H9 (cell line): Measurements from ENCODE around the gene KLK13. TPM values are rescaled to one million over a fixed set of nuclear protein-coding genes. Genes with fewer than 3 reads are reported as not detected.

Experiments
- DNase-seq: peaks from one replicate; pipeline ENCODE4 v3.0.0-alpha.2; 2017
- H2AFZ ChIP-seq: one replicate; pipeline ENCODE4 v1.6.1; 2013; ENCODE audit warnings: mild to moderate bottlenecking, low read length, control low read depth, moderate library complexity
- H2AK5ac ChIP-seq: 2 replicates; pipeline ENCODE4 v1.6.1; 2013; ENCODE audit warnings: low read length, control low read depth, mixed read lengths; ENCODE audit not compliant: insufficient read length
- H2BK120ac ChIP-seq: one replicate; pipeline ENCODE4 v1.6.1; 2013; ENCODE audit warnings: low read depth, mild to moderate bottlenecking, low read length, control low read depth, inconsistent platforms; ENCODE audit not compliant: poor library complexity, severe bottlenecking
- H2BK12ac ChIP-seq: 2 replicates; pipeline ENCODE4 v1.6.1; 2013; ENCODE audit warnings: low read length, control low read depth, mixed read lengths, low read depth; ENCODE audit not compliant: insufficient read length
- H2BK15ac ChIP-seq: 2 replicates; pipeline ENCODE4 v1.6.1; 2013; ENCODE audit warnings: low read depth, low read length, control low read depth
- H2BK20ac ChIP-seq: one replicate; pipeline ENCODE4 v1.6.1; 2013; ENCODE audit warnings: low read depth, mild to moderate bottlenecking, low read length, control low read depth, inconsistent platforms; ENCODE audit not compliant: poor library complexity, severe bottlenecking
- H2BK5ac ChIP-seq: 2 replicates; pipeline ENCODE4 v1.6.1; 2013; ENCODE audit warnings: low read length, control low read depth, mixed read lengths; ENCODE audit not compliant: insufficient read length
- H3K14ac ChIP-seq: 2 replicates; pipeline ENCODE4 v1.6.1; 2013; ENCODE audit warnings: low read length, control low read depth; ENCODE audit not compliant: insufficient read depth
- H3K18ac ChIP-seq: 2 replicates; pipeline ENCODE4 v1.6.1; 2013; ENCODE audit warnings: low read depth, mild to moderate bottlenecking, mixed read lengths, low read length, control low read depth; ENCODE audit not compliant: insufficient read length
- H3K23ac ChIP-seq: 2 replicates; pipeline ENCODE4 v1.6.1; 2013; ENCODE audit warnings: low read length, control low read depth, mixed read lengths, low read depth; ENCODE audit not compliant: insufficient read length
- H3K23me2 ChIP-seq: 2 replicates; pipeline ENCODE4 v1.6.1; 2013; ENCODE audit warnings: low read depth, mild to moderate bottlenecking, mixed read lengths, low read length, control low read depth; ENCODE audit not compliant: insufficient read length, poor library complexity, severe bottlenecking
- H3K27ac ChIP-seq: 2 replicates; pipeline ENCODE4 v1.5.1; 2013; ENCODE audit warnings: low read length, control low read depth, mixed read lengths, low read depth; ENCODE audit not compliant: insufficient read length
- H3K27me3 ChIP-seq: 2 replicates; pipeline ENCODE4 v1.6.1; 2013; ENCODE audit warnings: low read length, control low read depth, inconsistent platforms; ENCODE audit not compliant: insufficient read depth
- H3K4ac ChIP-seq: 2 replicates; pipeline ENCODE4 v1.6.1; 2013; ENCODE audit warnings: low read depth, mild to moderate bottlenecking, control low read depth, inconsistent platforms, low read length, moderate library complexity
- H3K4me1 ChIP-seq: 2 replicates; pipeline ENCODE4 v1.6.1; 2013; ENCODE audit warnings: low read length, control low read depth, inconsistent platforms; ENCODE audit not compliant: insufficient read depth
- H3K4me2 ChIP-seq: 2 replicates; pipeline ENCODE4 v1.6.1; 2013; ENCODE audit warnings: low read length, control low read depth, mixed read lengths; ENCODE audit not compliant: insufficient read length, insufficient read depth
- H3K56ac ChIP-seq: 2 replicates; pipeline ENCODE4 v1.6.1; 2013; ENCODE audit warnings: low read depth, mild to moderate bottlenecking, mixed read lengths, low read length, control low read depth; ENCODE audit not compliant: insufficient read length
- H3K79me1 ChIP-seq: 2 replicates; pipeline ENCODE4 v1.6.1; 2013; ENCODE audit warnings: low read depth, mild to moderate bottlenecking, moderate library complexity, low read length, control low read depth, inconsistent platforms; ENCODE audit not compliant: insufficient read depth, poor library complexity, severe bottlenecking
- H3K79me2 ChIP-seq: 2 replicates; pipeline ENCODE4 v1.6.1; 2013; ENCODE audit warnings: low read length, control low read depth, inconsistent platforms; ENCODE audit not compliant: insufficient read depth
- H3K9ac ChIP-seq: 2 replicates; pipeline ENCODE4 v1.6.1; 2013; ENCODE audit warnings: low read length, control low read depth, mixed read lengths; ENCODE audit not compliant: insufficient read length; ENCODE audit errors: extremely low read depth
- H3K9me3 ChIP-seq: one replicate; pipeline ENCODE4 v1.6.1; 2013; ENCODE audit warnings: low read depth, low read length, inconsistent platforms; ENCODE audit not compliant: control insufficient read depth
- H3T11ph ChIP-seq: one replicate; pipeline ENCODE4 v1.6.1; 2013; ENCODE audit warnings: mild to moderate bottlenecking, low read length, control low read depth, inconsistent platforms
- H4K20me1 ChIP-seq: one replicate; pipeline ENCODE4 v1.6.1; 2013; ENCODE audit not compliant: control insufficient read depth, insufficient read length, insufficient read depth
- H4K5ac ChIP-seq: 2 replicates; pipeline ENCODE4 v1.6.1; 2013; ENCODE audit warnings: low read depth, mild to moderate bottlenecking, mixed read lengths, low read length, control low read depth; ENCODE audit not compliant: insufficient read length
- H4K8ac ChIP-seq: replicated peaks from 2 replicates; pipeline ENCODE4 v1.6.1; 2013; ENCODE audit warnings: low read length, control low read depth, mixed read lengths, low read depth; ENCODE audit not compliant: insufficient read length
- H4K91ac ChIP-seq: 2 replicates; pipeline ENCODE4 v1.6.1; 2013; ENCODE audit warnings: low read depth, mild to moderate bottlenecking, moderate library complexity, mixed read lengths, low read length, control low read depth; ENCODE audit not compliant: insufficient read length
- H3K27ac Mint-ChIP-seq, 3 experiments: 2 replicates in 2 of 3; 3 replicates in 1 of 3; pipeline ENCODE4 v1.8.0; 2020 to 2021; ENCODE audit warnings: mixed read lengths in 3 of 3, mild to moderate bottlenecking in 1 of 3, moderate library complexity in 1 of 3
- H3K27me3 Mint-ChIP-seq: 2 replicates; pipeline ENCODE4 v1.8.0; 2021; ENCODE audit warnings: low read depth, mild to moderate bottlenecking, moderate library complexity, mixed read lengths
- H3K36me3 Mint-ChIP-seq, 3 experiments: 2 replicates in 2 of 3; 3 replicates in 1 of 3; pipeline ENCODE4 v1.8.0; 2020 to 2021; ENCODE audit warnings: low read depth in 3 of 3, mixed read lengths in 3 of 3; ENCODE audit not compliant: insufficient read depth in 1 of 3
- H3K4me1 Mint-ChIP-seq, 2 experiments: 2 replicates each; pipeline ENCODE4 v1.8.0; 2020; ENCODE audit warnings: mixed read lengths in 2 of 2
- H3K4me3 Mint-ChIP-seq, 2 experiments: 2 replicates in 1 of 2; 3 replicates in 1 of 2; pipeline ENCODE4 v1.8.0; 2020 to 2021; ENCODE audit warnings: mild to moderate bottlenecking in 2 of 2, mixed read lengths in 2 of 2, moderate library complexity in 1 of 2
- H3K9me3 Mint-ChIP-seq, 2 experiments: 2 replicates in 1 of 2; 3 replicates in 1 of 2; pipeline ENCODE4 v1.8.0; 2020; ENCODE audit warnings: mild to moderate bottlenecking in 2 of 2, mixed read lengths in 2 of 2, moderate library complexity in 1 of 2
- CTCF ChIP-seq: fragments of 200-600 bp; sonication (generic); conservative IDR thresholded peaks from 3 replicates; pipeline ENCODE4 v1.8.0; 2021; ENCODE audit warnings: antibody characterized with exemption, mild to moderate bottlenecking
- WGBS: extraction: QIAGEN DNeasy Blood & Tissue Kit; methylation state at CpG from one replicate; pipeline ENCODE4 v1.1.7; 2013; ENCODE audit warnings: missing lambda C conversion rate, low lambda C conversion rate, mixed read lengths; ENCODE audit not compliant: insufficient read length; ENCODE audit errors: extremely low coverage; 5-methylcytosine and 5-hydroxymethylcytosine counted together
- total RNA-seq: library from RNA; stranded (reverse); gene quantifications from 2 replicates; pipeline ENCODE4 v1.2.1, GENCODE V29; 2021

Gene KLK13
- total RNA-seq, 1 experiment from 2014 or later, result 4.2 TPM

- H3K27ac ChIP-seq, result no peak overlapping the region
- H3K36me3 Mint-ChIP-seq, result peaks cover 0 to 29% (median 6%) of the 10 kb centered on the region in 3 experiments; a peak in 4 of 7 replicates
- H3K4me3 Mint-ChIP-seq, result no peak overlapping the region; a peak in 1 of 5 replicates
These were observed 39.0 kb upstream of the KLK13 start for GRCh38 chr19:51103926-51104341.

More at GRCh38 chr19:51103926-51104341, 39.0 kb upstream of the KLK13 start:
- Histone ChIP-seq H3K23ac (no peak overlapping the region), H3K14ac (no peak overlapping the region), H3K9ac (no peak overlapping the region), H4K8ac (no peak overlapping the region), H2BK15ac (no peak overlapping the region), H3K4ac (no peak overlapping the region), H2AK5ac (no peak overlapping the region), H4K91ac (no peak overlapping the region), H3K4me2 (no peak overlapping the region), H4K20me1 (no peaks in the 10 kb centered on the region), H3K9me3 (no peaks in the 10 kb centered on the region), H3K56ac (no peak overlapping the region), H2BK5ac (no peak overlapping the region), H3K23me2 (peaks cover 6% of the 10 kb centered on the region), H2BK12ac (no peak overlapping the region), H3T11ph (no peak overlapping the region), H4K5ac (no peak overlapping the region), H3K4me1 (peaks cover 3% of the 10 kb centered on the region; the same call in 1 of the 2 replicates), H2AFZ (no peak overlapping the region), H3K79me1 (no peaks in the 10 kb centered on the region), H2BK120ac (no peak overlapping the region), H3K18ac (no peak overlapping the region), H2BK20ac (no peak overlapping the region), H3K27me3 (no peaks in the 10 kb centered on the region), H3K79me2 (no peaks in the 10 kb centered on the region)
- peaks cover 2% of the 10 kb centered on the region; the same call in 1 of the 2 replicates for H3K27me3 Mint-ChIP-seq
- no CpG with 5 or more reads among the region's 49 CpGs for WGBS
- H3K9me3 Mint-ChIP-seq, result no peaks in the 10 kb centered on the region; a peak in 1 of 5 replicates
- H3K4me1 Mint-ChIP-seq, result peaks cover 8 to 9% of the 10 kb centered on the region in 2 experiments
- no peak for TF ChIP-seq CTCF
- H3K27ac Mint-ChIP-seq, result no peak overlapping the region
- no peak for DNase-seq
